HG03025 (cell line): ENCODE results near the gene CCDC34.

Experiments used
- ATAC-seq: cut with Tn5 transposase; IDR thresholded peaks from one replicate; pipeline ENCODE4 v1.9.1; 2021; ENCODE audit warnings: mild to moderate bottlenecking, moderate library complexity; ENCODE audit not compliant: unreplicated experiment, low FRiP score

Gene CCDC34

GRCh38 chr11:27392278-27393114 is 29.5 kb upstream of the CCDC34 start:
- ATAC-seq, result no peak

GRCh38 chr11:27391331-27392015 is 28.5 kb upstream of the CCDC34 start:
- ATAC-seq, result no peak

- no peak for ATAC-seq
Measured at GRCh38 chr11:27390318-27391295, 27.6 kb upstream of the CCDC34 start.

- no peak for ATAC-seq
Measured at GRCh38 chr11:27388869-27389268, 25.9 kb upstream of the CCDC34 start.

- ATAC-seq, result no peak
Measured at GRCh38 chr11:27388001-27388400, 25.0 kb upstream of the CCDC34 start.

- ATAC-seq, result no peak
Measured at GRCh38 chr11:27387362-27387761, 24.3 kb upstream of the CCDC34 start.

- ATAC-seq, result no peak
Measured at GRCh38 chr11:27386181-27386845, 23.3 kb upstream of the CCDC34 start.

- no peak for ATAC-seq
Measured at GRCh38 chr11:27385245-27385644, 22.2 kb upstream of the CCDC34 start.

GRCh38 chr11:27384227-27384626 is 21.2 kb upstream of the CCDC34 start:
- ATAC-seq, result no peak

GRCh38 chr11:27383645-27384044 is 20.6 kb upstream of the CCDC34 start:
- ATAC-seq, result no peak

- no peak for ATAC-seq
Measured at GRCh38 chr11:27381238-27381666, 18.2 kb upstream of the CCDC34 start.

- ATAC-seq, result no peak
Measured at GRCh38 chr11:27380771-27381170, 17.8 kb upstream of the CCDC34 start.

- no peak for ATAC-seq
Measured at GRCh38 chr11:27379449-27379848, 16.4 kb upstream of the CCDC34 start.

GRCh38 chr11:27375370-27375769 is 12.4 kb upstream of the CCDC34 start:
- no peak for ATAC-seq

- ATAC-seq, result no peak
Measured at GRCh38 chr11:27373856-27374602, 11.0 kb upstream of the CCDC34 start.

- no peak for ATAC-seq
Measured at GRCh38 chr11:27373392-27373791, 10.4 kb upstream of the CCDC34 start.

GRCh38 chr11:27372164-27372563 is 9.1 kb upstream of the CCDC34 start:
- ATAC-seq, result no peak

GRCh38 chr11:27371489-27371888 is 8.5 kb upstream of the CCDC34 start:
- ATAC-seq, result no peak

GRCh38 chr11:27370374-27370773 is 7.4 kb upstream of the CCDC34 start:
- no peak for ATAC-seq
